ENCODE data around the gene SLC6A8.
"Not testable (repeated sequence)": the region's sequence is repeated elsewhere in the genome, so short reads cannot be mapped to it uniquely, and the experiment has no call there.

The SLC6A8 gene

GRCh38 chrX:153672531-153673427 lies 14.9 kb upstream of the SLC6A8 start:
- DNase-seq (ENCODE audit: low spot score), result no peak

- no peak for DNase-seq (ENCODE audit: low spot score)
Observed at GRCh38 chrX:153673428-153674218, 14.1 kb upstream of the SLC6A8 start, which contains the start of gene PNCK. Gene PNCK, minus strand, starts transcription at chrX:153673813. Its CDS starts 737 bp downstream, at chrX:153673076.

- DNase-seq (ENCODE audit: low spot score), result no peak
Observed at GRCh38 chrX:153674219-153674851, 13.4 kb upstream of the SLC6A8 start.

DNA sequence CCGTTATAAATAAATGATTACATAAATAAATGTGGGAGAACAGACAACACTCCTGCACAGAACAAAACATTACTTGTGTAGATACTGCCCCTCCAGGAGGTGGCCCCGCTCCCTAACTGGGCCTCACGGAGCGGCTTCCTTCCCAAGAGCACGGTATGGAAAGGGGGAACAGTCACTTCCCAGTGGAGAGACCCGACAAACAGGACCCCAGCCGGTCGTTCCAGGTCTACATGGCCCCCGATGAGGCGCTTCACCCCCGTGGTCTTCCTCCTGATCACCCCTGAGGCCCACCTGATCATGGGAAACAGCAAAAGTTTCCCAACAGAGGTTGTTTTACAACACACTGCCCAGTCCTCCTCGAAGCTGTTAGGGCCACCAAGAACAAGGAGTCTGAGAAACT lies 6.6 kb upstream of the SLC6A8 start:
- no peak for DNase-seq (ENCODE audit: low spot score)

DNA sequence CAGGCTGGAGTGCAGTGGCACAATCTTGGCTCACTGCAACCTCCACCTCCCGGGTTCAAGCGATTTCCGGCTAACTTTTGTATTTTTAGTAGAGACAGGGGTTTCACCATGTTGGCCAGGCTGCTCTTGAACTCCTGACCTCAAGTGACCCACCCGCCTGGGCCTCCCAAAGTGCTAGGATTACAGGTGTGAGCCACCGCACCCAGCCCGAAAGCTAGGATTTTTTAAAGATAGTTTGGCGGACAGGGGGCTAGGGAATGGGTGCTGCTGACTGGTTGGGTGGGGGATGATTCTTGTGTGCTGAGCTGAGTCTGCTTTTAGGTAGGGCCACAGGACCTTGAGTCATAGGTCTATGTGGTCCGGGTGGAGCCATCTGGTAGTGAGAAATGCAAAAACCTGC lies 4.2 kb upstream of the SLC6A8 start:
- not testable (repeated sequence) for DNase-seq (ENCODE audit: low spot score)

DNA sequence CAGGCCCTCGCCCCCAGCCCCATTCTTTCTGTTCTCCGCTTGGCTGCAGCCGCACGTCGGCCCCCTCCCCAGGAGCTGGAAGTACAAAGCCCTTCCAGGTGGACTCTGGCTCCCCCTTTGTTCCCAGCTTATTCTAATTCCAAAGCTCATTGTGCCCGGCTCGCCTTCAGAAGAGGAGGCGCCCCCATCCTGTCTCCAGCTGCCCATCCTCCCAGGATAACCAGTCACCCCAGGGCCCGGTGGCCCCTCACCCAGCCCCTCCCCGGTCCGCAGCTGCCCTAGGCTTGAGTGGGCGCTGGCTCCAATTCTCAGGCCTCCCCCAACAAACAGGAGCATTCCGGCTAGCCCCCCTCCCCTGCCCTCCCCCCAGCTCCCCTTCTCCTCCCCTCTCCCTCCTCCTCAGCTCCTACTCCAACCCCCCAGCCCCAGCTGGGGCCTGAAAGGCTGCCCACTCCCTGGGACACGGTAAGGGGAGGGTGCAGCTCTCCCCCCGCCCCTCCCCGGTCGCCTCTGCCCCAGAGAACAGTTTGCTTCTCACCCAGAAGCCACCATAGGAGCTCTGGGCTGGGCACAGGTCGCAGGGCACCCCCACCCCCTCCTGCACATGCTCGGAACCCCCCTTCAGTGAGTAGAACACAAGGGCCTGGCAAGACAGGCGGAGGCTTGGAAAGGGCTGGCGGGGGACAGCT lies 3.1 kb upstream of the SLC6A8 start:
- DNase-seq (ENCODE audit: low spot score), result no peak

DNA sequence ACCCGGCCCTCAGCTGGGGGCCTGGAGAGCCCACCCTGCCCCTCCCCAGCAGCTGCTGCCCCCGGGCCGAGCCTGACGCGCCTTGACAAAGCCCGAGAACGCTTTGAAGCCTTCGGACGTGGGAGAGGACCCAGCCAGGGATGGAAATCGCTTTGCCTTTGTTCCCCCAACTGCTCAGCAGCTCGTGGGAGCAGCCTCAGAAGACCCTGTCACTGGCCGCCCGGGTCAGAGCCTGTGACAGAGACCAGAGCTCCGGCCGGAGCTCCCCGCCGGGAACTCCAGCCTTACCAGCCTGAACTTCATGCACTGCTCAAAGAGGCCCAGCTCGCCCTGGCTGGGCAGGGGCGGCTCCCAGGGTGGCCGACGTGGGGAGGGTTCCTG lies 2.6 kb upstream of the SLC6A8 start:
- DNase-seq (ENCODE audit: low spot score), result no peak

- DNase-seq (ENCODE audit: low spot score), result no peak
Observed at GRCh38 chrX:153685751-153686696, 1.7 kb upstream of the SLC6A8 start.

- DNase-seq (ENCODE audit: low spot score), result no peak
Observed at GRCh38 chrX:153686711-153687110, 1.0 kb upstream of the SLC6A8 start.

GRCh38 chrX:153688071-153688470 lies 345 bp downstream of the SLC6A8 start:
- no peak for DNase-seq (ENCODE audit: low spot score)

DNA sequence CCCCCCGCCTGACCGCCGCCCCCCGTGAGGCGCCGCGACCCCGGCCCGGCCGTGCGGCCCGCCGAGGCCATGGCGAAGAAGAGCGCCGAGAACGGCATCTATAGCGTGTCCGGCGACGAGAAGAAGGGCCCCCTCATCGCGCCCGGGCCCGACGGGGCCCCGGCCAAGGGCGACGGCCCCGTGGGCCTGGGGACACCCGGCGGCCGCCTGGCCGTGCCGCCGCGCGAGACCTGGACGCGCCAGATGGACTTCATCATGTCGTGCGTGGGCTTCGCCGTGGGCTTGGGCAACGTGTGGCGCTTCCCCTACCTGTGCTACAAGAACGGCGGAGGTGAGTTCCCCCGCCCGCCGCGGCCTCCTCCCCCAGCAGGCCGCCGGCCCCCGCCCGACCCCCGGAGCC lies 780 bp downstream of the SLC6A8 start:
- DNase-seq (ENCODE audit: low spot score), result no peak

- peak; percentile 45 for DNase-seq (ENCODE audit: low spot score)
Observed at GRCh38 chrX:153688911-153689590, 1.3 kb downstream of the SLC6A8 start.

- DNase-seq (ENCODE audit: low spot score), result no peak
Observed at GRCh38 chrX:153689654-153690465, 2.1 kb downstream of the SLC6A8 start.

DNA sequence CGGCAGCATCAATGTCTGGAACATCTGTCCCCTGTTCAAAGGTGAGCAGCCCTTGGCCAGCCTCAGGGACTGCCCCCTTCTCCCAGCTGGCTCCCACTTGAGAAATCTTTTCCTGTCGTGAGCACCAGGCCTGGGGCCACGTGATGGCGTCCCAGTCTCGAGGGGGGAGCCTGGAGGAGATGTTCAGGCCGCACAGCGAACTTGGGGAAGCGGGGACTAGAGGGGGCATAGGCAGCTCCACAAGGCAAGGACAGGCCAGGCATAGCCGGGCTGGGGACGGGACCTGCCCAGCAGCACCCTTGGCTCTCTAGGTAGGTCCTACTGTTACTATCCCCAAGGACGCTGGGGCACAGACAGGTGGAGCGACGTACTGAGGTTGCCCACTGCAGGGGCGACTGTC lies 2.7 kb downstream of the SLC6A8 start:
- no peak for DNase-seq (ENCODE audit: low spot score)

- DNase-seq (ENCODE audit: low spot score), result not testable (repeated sequence)
Observed at GRCh38 chrX:153691032-153691827, 3.5 kb downstream of the SLC6A8 start.

DNA sequence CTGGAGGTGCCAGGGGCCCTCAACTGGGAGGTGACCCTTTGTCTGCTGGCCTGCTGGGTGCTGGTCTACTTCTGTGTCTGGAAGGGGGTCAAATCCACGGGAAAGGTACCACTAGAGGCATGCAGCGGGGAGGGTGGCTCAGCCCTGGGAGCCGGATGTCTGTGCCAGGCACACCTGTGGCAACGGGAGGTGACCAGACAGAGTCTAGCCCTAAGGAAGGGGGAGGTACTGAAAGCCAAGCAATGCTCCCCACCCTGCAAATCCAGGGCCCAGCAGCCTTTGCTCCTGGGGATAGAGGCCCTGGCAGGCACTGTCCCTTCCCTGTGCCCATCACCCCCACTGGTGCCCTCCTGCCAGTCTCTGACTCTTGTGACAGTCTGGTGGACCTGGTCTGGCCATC lies 4.3 kb downstream of the SLC6A8 start:
- no peak for DNase-seq (ENCODE audit: low spot score)

GRCh38 chrX:153692611-153693156 lies 5.0 kb downstream of the SLC6A8 start:
- no peak for DNase-seq (ENCODE audit: low spot score)
